Erythroblast (primary cell): ENCODE measurements around the gene GTF2F2.
A peak's percentile ranks its signal among the peaks of the same experiment; 100 is the strongest.

Experiments used
- DNase-seq, 2 experiments: peaks; one replicate each; lab custom pipeline; 2025; lab: John Stamatoyannopoulos, UW
- GATA1 ChIP-seq: IDR thresholded peaks from 2 replicates; pipeline ENCODE4 v1.6.1; 2011; ENCODE audit warnings: low read depth, mild to moderate bottlenecking, control low read depth, low read length, moderate library complexity
- POLR2A ChIP-seq: IDR thresholded peaks from 2 replicates; pipeline ENCODE4 v1.6.1; 2011; ENCODE audit warnings: mild to moderate bottlenecking, low read length

GTF2F2 gene

GRCh38 chr13:45142440-45143345 is 22.4 kb downstream of the GTF2F2 start:
- no peak for TF ChIP-seq POLR2A
- peak; percentile 53 to 67 for DNase-seq

- TF ChIP-seq POLR2A, result no peak
- no peak for TF ChIP-seq GATA1
- DNase-seq, result peak; percentile 44 to 52
Observed at GRCh38 chr13:45143346-45143751, 23.0 kb downstream of the GTF2F2 start.

- DNase-seq, result no peak
- TF ChIP-seq GATA1, result no peak
- no peak for TF ChIP-seq POLR2A
Observed at GRCh38 chr13:45149964-45150363, 29.7 kb downstream of the GTF2F2 start.

- DNase-seq, result no peak
- TF ChIP-seq GATA1 (no peak), POLR2A (no peak)
Observed at GRCh38 chr13:45156565-45157361, 36.5 kb downstream of the GTF2F2 start.

- no peak for TF ChIP-seq GATA1
- no peak for TF ChIP-seq POLR2A
- no peak for DNase-seq
Observed at GRCh38 chr13:45162194-45162593, 41.9 kb downstream of the GTF2F2 start.

- no peak for DNase-seq
- TF ChIP-seq GATA1, result no peak
- no peak for TF ChIP-seq POLR2A
Observed at GRCh38 chr13:45162821-45163220, 42.5 kb downstream of the GTF2F2 start.

- no peak for DNase-seq
- TF ChIP-seq POLR2A, result no peak
- no peak for TF ChIP-seq GATA1
Observed at GRCh38 chr13:45166858-45167257, 46.5 kb downstream of the GTF2F2 start.

GRCh38 chr13:45167611-45168554 is 47.6 kb downstream of the GTF2F2 start:
- DNase-seq, result peak; percentile 81 to 82
- TF ChIP-seq GATA1, result no peak
- no peak for TF ChIP-seq POLR2A

- no peak for TF ChIP-seq POLR2A
- no peak for TF ChIP-seq GATA1
- no peak for DNase-seq
Observed at GRCh38 chr13:45168555-45168930, 48.2 kb downstream of the GTF2F2 start.

- DNase-seq, result no peak
- no peak for TF ChIP-seq GATA1
- no peak for TF ChIP-seq POLR2A
Observed at GRCh38 chr13:45174478-45174877, 54.2 kb downstream of the GTF2F2 start.

GRCh38 chr13:45178349-45179162 is 58.2 kb downstream of the GTF2F2 start:
- DNase-seq, result peak in 1 of 2 experiments; percentile 12
- TF ChIP-seq POLR2A, result no peak
- TF ChIP-seq GATA1, result no peak

- no peak for TF ChIP-seq GATA1
- no peak for TF ChIP-seq POLR2A
- no peak for DNase-seq
Observed at GRCh38 chr13:45179428-45179827, 59.1 kb downstream of the GTF2F2 start.

- no peak for DNase-seq
- TF ChIP-seq GATA1 (no peak), POLR2A (no peak)
Observed at GRCh38 chr13:45180303-45180702, 60.0 kb downstream of the GTF2F2 start.
